ENCODE measurements around the gene BCL2L2.
"Not testable (repeated sequence)": the region's sequence is repeated elsewhere in the genome, so short reads cannot be mapped to it uniquely, and the experiment has no call there.

Gene BCL2L2

DNA sequence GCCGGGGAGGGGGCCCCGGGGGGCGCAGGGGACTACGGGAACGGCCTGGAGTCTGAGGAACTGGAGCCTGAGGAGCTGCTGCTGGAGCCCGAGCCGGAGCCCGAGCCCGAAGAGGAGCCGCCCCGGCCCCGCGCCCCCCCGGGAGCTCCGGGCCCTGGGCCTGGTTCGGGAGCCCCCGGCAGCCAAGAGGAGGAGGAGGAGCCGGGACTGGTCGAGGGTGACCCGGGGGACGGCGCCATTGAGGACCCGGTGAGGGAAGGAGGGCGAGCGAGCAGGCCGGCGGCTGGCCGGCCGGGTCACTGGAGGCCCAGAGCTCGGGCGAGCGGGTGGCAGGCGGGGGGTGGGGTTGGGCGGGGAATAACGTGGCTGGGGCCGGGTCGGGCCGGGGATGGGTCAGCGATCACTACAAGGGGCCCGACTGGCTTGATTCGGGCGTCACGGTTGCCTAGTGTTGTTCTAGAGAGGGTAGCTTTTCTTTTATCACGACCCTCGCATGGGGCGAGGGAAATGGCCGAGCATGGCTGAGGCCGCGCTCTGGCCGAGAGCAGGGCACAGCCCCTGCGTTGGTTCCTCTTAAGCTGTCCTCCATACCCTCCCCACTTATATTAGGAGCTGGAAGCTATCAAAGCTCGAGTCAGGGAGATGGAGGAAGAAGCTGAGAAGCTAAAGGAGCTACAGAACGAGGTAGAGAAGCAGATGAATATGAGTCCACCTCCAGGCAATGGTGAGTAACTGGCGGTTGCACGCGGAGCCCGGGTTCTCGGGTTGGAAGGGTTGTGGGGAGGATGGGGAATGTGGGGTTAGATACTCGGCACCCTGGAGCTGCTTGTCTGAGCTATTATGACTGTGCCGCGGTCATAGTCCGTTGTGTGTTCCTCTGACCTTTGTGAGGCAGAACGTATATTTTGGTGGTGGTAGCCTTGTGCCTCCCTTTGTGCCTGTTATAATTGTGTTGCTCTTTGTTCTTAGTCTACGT, 15.2 kb downstream of the BCL2L2 start:
- H3K36me3 ChIP-seq (ENCODE audit: control insufficient read depth, insufficient read depth, low read length): peaks cover 15% of the 10 kb centered on the region
- no peaks in the 10 kb centered on the region for H3K9me3 ChIP-seq (ENCODE audit: control insufficient read depth, low read length)
- H3K4me1 ChIP-seq (ENCODE audit: control insufficient read depth, insufficient read depth, low read length): peaks cover 20% of the 10 kb centered on the region
- H3K4me3 ChIP-seq (ENCODE audit: low read length): peak overlapping the region; percentile 90
- no peaks in the 10 kb centered on the region for H3K27me3 ChIP-seq (ENCODE audit: control insufficient read depth, insufficient read depth, low read length)
- peak overlapping the region; percentile 90 for H3K9ac ChIP-seq (ENCODE audit: low read length)

DNA sequence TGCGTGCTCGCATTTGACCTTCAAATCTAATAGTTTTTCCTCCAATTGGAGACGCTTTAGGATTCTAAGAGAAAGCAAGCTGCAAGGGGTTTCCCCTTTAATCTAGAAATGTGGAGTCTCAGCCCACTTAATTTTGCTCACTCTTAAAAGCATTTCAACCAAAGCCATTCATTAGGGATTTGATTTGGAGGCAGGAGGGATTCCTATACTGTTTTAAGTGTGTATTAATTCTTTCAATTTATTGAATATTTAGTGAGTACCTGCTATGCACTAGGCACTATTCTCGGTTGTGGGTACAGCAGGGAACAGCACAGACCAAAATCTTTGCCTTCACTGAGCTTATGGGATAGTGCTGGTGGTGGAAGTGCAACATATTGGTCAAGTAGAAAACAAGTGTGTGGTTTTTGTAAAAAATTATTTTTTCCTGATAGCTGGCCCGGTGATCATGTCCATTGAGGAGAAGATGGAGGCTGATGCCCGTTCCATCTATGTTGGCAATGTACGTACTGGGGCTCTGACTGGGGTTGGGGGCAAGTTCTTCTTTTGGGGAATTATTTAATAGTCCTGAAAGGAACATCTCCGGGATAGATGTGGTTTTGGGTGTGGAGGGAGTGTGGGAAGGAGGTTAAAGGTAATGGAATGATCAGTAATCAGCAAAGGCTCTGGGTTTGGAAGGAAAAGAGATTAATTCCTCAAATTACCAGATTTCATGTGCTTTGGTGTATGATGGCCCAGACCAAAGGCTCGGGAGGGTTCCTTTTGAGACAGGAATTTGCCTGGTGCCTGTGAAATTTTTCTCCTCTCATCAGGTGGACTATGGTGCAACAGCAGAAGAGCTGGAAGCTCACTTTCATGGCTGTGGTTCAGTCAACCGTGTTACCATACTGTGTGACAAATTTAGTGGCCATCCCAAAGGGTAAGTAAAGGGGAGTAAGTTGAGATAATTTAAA, 16.2 kb downstream of the BCL2L2 start:
- H3K9me3 ChIP-seq (ENCODE audit: control insufficient read depth, low read length): no peaks in the 10 kb centered on the region
- no peaks in the 10 kb centered on the region for H3K27me3 ChIP-seq (ENCODE audit: control insufficient read depth, insufficient read depth, low read length)
- H3K36me3 ChIP-seq (ENCODE audit: control insufficient read depth, insufficient read depth, low read length): peaks cover 15% of the 10 kb centered on the region
- peaks cover 20% of the 10 kb centered on the region for H3K4me1 ChIP-seq (ENCODE audit: control insufficient read depth, insufficient read depth, low read length)
- peak overlapping the region; percentile 90 for H3K9ac ChIP-seq (ENCODE audit: low read length)
- H3K4me3 ChIP-seq (ENCODE audit: low read length): peak overlapping the region; percentile 90

DNA sequence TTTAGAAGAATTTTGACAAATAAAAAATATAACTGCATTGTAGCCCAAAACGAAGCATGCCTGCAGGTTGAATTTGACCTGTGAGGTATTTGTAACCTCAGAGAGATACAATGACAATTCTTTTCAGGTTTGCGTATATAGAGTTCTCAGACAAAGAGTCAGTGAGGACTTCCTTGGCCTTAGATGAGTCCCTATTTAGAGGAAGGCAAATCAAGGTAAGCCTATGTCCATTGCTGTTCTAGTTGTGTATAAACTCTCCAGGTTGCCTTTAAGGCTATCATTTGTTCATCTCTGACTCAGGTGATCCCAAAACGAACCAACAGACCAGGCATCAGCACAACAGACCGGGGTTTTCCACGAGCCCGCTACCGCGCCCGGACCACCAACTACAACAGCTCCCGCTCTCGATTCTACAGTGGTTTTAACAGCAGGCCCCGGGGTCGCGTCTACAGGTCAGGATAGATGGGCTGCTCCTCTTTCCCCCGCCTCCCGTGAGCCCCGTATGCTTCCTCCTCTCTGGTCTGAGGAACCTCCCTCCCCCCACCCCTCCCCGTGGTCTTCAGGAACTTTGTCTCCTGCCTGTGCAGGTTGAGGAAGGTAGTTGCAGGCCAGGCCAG, 17.3 kb downstream of the BCL2L2 start:
- Histone ChIP-seq H3K27me3 (ENCODE audit: control insufficient read depth, insufficient read depth, low read length) (no peaks in the 10 kb centered on the region), H3K9ac (ENCODE audit: low read length) (no peak overlapping the region), H3K9me3 (ENCODE audit: control insufficient read depth, low read length) (no peaks in the 10 kb centered on the region), H3K36me3 (ENCODE audit: control insufficient read depth, insufficient read depth, low read length) (peaks cover 15% of the 10 kb centered on the region), H3K4me3 (ENCODE audit: low read length) (no peak overlapping the region), H3K4me1 (ENCODE audit: control insufficient read depth, insufficient read depth, low read length) (peaks cover 20% of the 10 kb centered on the region)

DNA sequence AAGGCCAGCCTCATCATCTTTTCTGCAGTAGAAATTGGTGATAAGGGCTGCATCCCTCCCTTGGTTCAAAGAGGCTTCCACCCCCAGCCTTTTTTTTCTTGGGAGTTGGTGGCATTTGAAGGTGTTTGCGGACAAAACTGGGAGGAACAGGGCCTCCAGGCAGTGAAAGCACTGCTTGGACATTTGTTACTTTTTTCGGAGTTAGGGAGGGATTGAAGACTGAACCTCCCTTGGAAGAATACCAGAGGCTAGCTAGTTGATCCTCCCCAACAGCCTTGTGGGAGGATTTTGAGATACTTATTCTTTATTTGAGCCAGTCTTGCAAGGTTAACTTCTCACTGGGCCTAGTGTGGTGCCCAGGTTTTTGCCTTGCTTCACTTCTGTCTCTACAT, 17.8 kb downstream of the BCL2L2 start:
- H3K9ac ChIP-seq (ENCODE audit: low read length): no peak overlapping the region
- H3K4me3 ChIP-seq (ENCODE audit: low read length): no peak overlapping the region
- H3K4me1 ChIP-seq (ENCODE audit: control insufficient read depth, insufficient read depth, low read length): peaks cover 20% of the 10 kb centered on the region
- no peaks in the 10 kb centered on the region for H3K9me3 ChIP-seq (ENCODE audit: control insufficient read depth, low read length)
- peaks cover 15% of the 10 kb centered on the region for H3K36me3 ChIP-seq (ENCODE audit: control insufficient read depth, insufficient read depth, low read length)
- H3K27me3 ChIP-seq (ENCODE audit: control insufficient read depth, insufficient read depth, low read length): no peaks in the 10 kb centered on the region

DNA sequence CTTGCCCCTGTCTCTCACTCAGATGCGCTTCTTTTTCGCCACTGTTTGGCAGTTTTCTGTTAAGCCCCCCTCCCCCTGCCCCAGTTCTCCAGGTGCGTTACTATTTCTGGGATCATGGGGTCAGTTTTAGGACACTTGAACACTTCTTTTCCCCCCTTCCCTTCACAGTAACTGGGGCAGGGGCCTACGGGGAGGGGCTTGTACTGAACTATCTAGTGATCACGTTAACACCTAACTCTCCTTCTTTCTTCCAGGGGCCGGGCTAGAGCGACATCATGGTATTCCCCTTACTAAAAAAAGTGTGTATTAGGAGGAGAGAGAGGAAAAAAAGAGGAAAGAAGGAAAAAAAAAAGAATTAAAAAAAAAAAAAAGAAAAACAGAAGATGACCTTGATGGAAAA, 18.4 kb downstream of the BCL2L2 start:
- peaks cover 18% of the 10 kb centered on the region for H3K4me1 ChIP-seq (ENCODE audit: control insufficient read depth, insufficient read depth, low read length)
- no peaks in the 10 kb centered on the region for H3K27me3 ChIP-seq (ENCODE audit: control insufficient read depth, insufficient read depth, low read length)
- H3K9ac ChIP-seq (ENCODE audit: low read length): no peak overlapping the region
- no peaks in the 10 kb centered on the region for H3K9me3 ChIP-seq (ENCODE audit: control insufficient read depth, low read length)
- H3K4me3 ChIP-seq (ENCODE audit: low read length): no peak overlapping the region
- H3K36me3 ChIP-seq (ENCODE audit: control insufficient read depth, insufficient read depth, low read length): peaks cover 15% of the 10 kb centered on the region

DNA sequence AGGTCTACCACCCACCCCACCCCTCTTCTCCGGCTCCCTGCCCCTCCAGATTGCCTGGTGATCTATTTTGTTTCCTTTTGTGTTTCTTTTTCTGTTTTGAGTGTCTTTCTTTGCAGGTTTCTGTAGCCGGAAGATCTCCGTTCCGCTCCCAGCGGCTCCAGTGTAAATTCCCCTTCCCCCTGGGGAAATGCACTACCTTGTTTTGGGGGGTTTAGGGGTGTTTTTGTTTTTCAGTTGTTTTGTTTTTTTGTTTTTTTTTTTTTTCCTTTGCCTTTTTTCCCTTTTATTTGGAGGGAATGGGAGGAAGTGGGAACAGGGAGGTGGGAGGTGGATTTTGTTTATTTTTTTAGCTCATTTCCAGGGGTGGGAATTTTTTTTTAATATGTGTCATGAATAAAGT, 19.1 kb downstream of the BCL2L2 start:
- not testable (repeated sequence) for H3K27me3 ChIP-seq (ENCODE audit: control insufficient read depth, insufficient read depth, low read length); H3K9me3 ChIP-seq (ENCODE audit: control insufficient read depth, low read length); H3K4me3 ChIP-seq (ENCODE audit: low read length); H3K9ac ChIP-seq (ENCODE audit: low read length)
- H3K4me1 ChIP-seq (ENCODE audit: control insufficient read depth, insufficient read depth, low read length): peaks cover 10% of the 10 kb centered on the region
- peaks cover 15% of the 10 kb centered on the region for H3K36me3 ChIP-seq (ENCODE audit: control insufficient read depth, insufficient read depth, low read length)

DNA sequence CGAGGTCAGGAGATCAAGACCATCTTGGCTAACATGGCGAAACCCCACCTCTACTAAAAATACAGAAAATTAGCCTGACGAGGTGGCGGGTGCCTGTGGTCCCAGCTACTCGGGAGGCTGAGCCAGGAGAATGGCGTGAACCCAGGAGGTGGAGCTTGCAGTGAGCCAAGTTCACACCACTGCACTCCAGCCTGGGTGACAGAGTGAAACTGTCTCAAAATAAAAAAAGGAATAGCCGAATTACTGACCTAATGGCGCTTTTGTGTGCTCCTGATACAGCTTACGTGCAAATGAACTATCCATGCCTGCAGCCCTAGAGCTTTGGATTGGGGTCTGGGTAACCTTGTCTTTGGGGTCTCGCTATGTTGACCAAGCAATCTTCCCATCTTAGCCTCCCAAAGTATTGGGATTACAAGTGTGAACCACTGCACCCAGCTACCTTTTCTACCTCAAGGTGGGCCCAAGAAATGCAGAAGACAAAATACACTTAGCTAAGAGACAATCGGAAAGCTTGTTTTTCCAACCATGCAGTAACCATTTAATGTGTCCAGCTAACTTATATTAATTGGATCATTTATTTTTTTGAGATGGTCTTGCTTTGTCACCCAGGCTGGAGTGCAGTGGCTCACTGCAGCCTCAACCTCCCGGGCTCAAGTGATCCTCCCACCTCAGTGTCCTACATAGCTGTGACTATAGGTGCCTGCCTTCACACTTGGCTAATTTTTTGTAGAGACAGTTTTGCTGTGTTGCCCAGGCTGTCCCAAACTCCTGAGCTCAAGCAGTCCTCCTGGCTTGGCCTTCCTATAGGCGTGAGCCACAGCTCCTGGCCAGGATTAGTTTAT, 20.1 kb downstream of the BCL2L2 start:
- Histone ChIP-seq H3K4me1 (ENCODE audit: control insufficient read depth, insufficient read depth, low read length) (peaks cover 10% of the 10 kb centered on the region), H3K9ac (ENCODE audit: low read length) (no peak overlapping the region), H3K9me3 (ENCODE audit: control insufficient read depth, low read length) (no peaks in the 10 kb centered on the region), H3K36me3 (ENCODE audit: control insufficient read depth, insufficient read depth, low read length) (peaks cover 15% of the 10 kb centered on the region), H3K27me3 (ENCODE audit: control insufficient read depth, insufficient read depth, low read length) (no peaks in the 10 kb centered on the region), H3K4me3 (ENCODE audit: low read length) (no peak overlapping the region)

DNA sequence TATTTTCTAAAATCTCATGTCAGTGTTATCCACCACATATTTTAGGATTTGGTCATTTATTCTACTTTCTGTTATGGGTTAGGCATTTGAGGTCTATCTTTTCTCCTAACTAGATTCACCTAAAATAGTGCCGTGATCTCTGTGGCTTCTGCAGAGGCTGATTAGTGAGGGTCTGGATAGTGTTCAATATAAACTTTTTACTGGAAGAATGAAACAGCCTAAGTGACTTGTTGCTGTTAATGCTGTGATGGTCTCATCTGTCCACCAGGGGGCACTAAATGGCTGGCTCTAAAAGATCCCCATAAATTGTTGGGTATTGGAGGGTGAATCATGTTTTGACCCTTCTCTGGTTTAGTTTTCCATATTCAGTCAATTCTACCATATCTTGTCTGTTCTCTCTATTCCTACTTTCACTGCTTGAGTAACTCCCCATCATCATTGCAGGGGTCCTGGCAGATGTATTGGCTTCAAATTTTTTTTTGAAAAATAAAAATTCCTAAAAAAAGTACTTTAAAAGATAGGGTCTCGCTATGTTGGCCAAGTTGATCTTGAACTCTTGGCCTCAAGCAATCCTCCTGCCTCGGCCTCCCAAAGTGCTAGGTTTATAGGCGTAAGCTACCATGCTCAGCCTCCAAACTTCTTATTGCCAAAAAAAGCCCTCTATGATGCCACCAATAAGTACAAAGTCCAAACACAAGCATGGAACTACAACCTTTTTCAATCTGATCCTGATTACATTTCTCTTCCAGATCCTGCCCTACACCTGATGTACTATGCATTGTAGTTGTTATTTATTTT, 21.5 kb downstream of the BCL2L2 start:
- H3K4me3 ChIP-seq (ENCODE audit: low read length): no peak overlapping the region

DNA sequence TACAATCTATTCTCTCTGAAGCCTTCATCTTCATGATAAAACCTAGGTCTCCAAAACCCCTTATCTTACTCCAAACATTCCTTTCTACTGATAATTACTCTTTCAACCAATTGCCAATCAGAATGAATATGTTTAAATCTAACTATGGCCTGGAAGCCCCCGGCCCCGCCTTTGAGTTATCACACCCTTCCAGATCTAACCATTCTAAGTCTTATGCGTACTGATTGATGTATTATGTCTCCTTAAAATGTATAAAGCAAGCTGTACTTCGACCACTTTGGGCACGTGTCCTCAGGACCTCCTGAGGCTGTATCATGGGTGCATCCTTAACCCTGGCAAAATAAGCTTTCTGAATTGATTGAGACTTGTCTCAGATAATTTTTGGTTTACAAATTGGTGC, 29.0 kb downstream of the BCL2L2 start:
- no peaks in the 10 kb centered on the region for H3K27me3 ChIP-seq (ENCODE audit: control insufficient read depth, insufficient read depth, low read length)
- H3K36me3 ChIP-seq (ENCODE audit: control insufficient read depth, insufficient read depth, low read length): no peaks in the 10 kb centered on the region
- no peak overlapping the region for H3K9ac ChIP-seq (ENCODE audit: low read length)
- no peaks in the 10 kb centered on the region for H3K4me1 ChIP-seq (ENCODE audit: control insufficient read depth, insufficient read depth, low read length)
- H3K4me3 ChIP-seq (ENCODE audit: low read length): no peak overlapping the region
- no peaks in the 10 kb centered on the region for H3K9me3 ChIP-seq (ENCODE audit: control insufficient read depth, low read length)

More for the DNA sequence above, 21.5 kb downstream of the BCL2L2 start:
- Histone ChIP-seq H3K4me1 (ENCODE audit: control insufficient read depth, insufficient read depth, low read length) (peaks cover 2% of the 10 kb centered on the region), H3K9me3 (ENCODE audit: control insufficient read depth, low read length) (no peaks in the 10 kb centered on the region), H3K27me3 (ENCODE audit: control insufficient read depth, insufficient read depth, low read length) (no peaks in the 10 kb centered on the region), H3K36me3 (ENCODE audit: control insufficient read depth, insufficient read depth, low read length) (peaks cover 15% of the 10 kb centered on the region), H3K9ac (ENCODE audit: low read length) (no peak overlapping the region)

DNA sequence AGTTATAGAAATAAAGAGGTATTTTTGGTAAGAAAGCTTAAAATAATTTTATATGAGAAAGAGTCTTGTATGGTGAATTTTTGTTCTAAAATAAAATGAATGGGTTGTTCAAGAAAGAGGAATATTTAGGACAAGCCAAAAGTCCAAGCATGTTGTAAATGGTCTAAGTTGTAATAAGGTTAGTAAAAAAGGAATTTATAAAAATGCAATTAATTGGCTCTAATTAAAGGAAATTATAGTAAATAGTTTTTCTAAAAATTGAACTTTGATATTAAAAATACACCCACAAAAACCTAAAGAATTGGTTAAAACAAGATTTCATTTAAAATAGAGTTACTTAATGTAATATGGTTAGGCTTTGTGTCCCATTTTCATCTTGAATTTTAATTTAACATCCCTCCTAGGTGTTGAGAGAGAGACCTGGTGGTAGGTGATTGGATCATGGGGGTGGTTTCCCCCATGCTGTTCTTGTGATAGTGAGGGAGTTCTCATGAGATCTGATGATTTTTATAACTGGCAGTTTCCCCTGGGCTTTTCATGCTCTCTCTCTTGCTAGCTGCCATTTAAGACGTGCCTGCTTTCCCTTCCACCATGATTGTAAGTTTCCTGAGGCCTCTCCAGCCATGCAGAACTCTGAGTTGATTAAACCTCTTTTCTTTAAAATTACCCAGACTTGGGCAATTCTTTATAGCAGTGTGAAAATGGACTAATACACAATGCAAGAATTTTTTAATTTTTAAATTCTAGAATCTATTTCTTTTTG, 33.1 kb downstream of the BCL2L2 start:
- H3K9ac ChIP-seq (ENCODE audit: low read length): no peak overlapping the region
- H3K9me3 ChIP-seq (ENCODE audit: control insufficient read depth, low read length): no peaks in the 10 kb centered on the region
- H3K4me3 ChIP-seq (ENCODE audit: low read length): no peak overlapping the region
- no peaks in the 10 kb centered on the region for H3K36me3 ChIP-seq (ENCODE audit: control insufficient read depth, insufficient read depth, low read length)
- no peaks in the 10 kb centered on the region for H3K27me3 ChIP-seq (ENCODE audit: control insufficient read depth, insufficient read depth, low read length)
- no peaks in the 10 kb centered on the region for H3K4me1 ChIP-seq (ENCODE audit: control insufficient read depth, insufficient read depth, low read length)

Measured in mucosa of stomach (tissue), 1 donor.